DND-41 (cell line): ENCODE measurements around the gene SUMO2.

Experiments used
- CTCF ChIP-seq: IDR thresholded peaks from 2 replicates; pipeline ENCODE4 v1.5.1; 2012; ENCODE audit warnings: borderline replicate concordance, low read length, moderate library complexity, mild to moderate bottlenecking; ENCODE audit not compliant: poor library complexity, severe bottlenecking; ENCODE audit errors: extremely low read depth
- EZH2 ChIP-seq: IDR thresholded peaks from 3 replicates; pipeline ENCODE4 v1.6.1; 2012; ENCODE audit warnings: borderline replicate concordance, low read depth, mild to moderate bottlenecking, moderate library complexity, low read length, inconsistent platforms; ENCODE audit not compliant: severe bottlenecking

GRCh38 chr17:75227729-75228128, 45.0 kb upstream of the SUMO2 start:
- TF ChIP-seq CTCF = no peak
- TF ChIP-seq EZH2 = no peak
